GM12892 (cell line): ENCODE measurements around the gene APEH.

Experiments
- POLR2AphosphoS5 ChIP-seq: IDR thresholded peaks from 2 replicates; pipeline ENCODE4 v1.6.1; 2011; ENCODE audit warnings: low read depth, low read length, control low read depth
- TAF1 ChIP-seq: IDR thresholded peaks from 2 replicates; pipeline ENCODE4 v1.6.1; 2011; ENCODE audit warnings: low read depth, mild to moderate bottlenecking, control low read depth, low read length, borderline replicate concordance

- TF ChIP-seq TAF1 = no peak
- no peak for TF ChIP-seq POLR2AphosphoS5
Observed at GRCh38 chr3:49713336-49714105, 39.4 kb downstream of the APEH start.
